Neural cell (in vitro differentiated cells): ENCODE data around the gene CPNE5.

Experiments used
- CTCF ChIP-seq: fragments of 450-650 bp; IDR thresholded peaks from 2 replicates; pipeline ENCODE4 v1.5.1; 2014; ENCODE audit warnings: antibody characterized with exemption, mild to moderate bottlenecking, moderate library complexity; ENCODE audit not compliant: poor library complexity, severe bottlenecking
- EP300 ChIP-seq: fragments of 450-650 bp; conservative IDR thresholded peaks from 2 replicates; pipeline ENCODE4 v1.6.1; 2014; ENCODE audit warnings: antibody characterized with exemption, mild to moderate bottlenecking, moderate library complexity; ENCODE audit not compliant: poor library complexity, severe bottlenecking
- EZH2 ChIP-seq: fragments of 200-600, 300-800 bp; shearing (Covaris generic), sonication (generic); IDR thresholded peaks from 2 replicates; pipeline ENCODE4 v1.6.1; 2014; ENCODE audit warnings: antibody characterized with exemption, low read length, borderline replicate concordance, mild to moderate bottlenecking; ENCODE audit not compliant: insufficient read depth, poor library complexity, severe bottlenecking
- POLR2AphosphoS5 ChIP-seq: IDR thresholded peaks from 2 replicates; pipeline ENCODE4 v1.6.1; 2012
- RAD21 ChIP-seq: fragments of 450-650 bp; conservative IDR thresholded peaks from 2 replicates; pipeline ENCODE4 v1.6.1; 2014; ENCODE audit warnings: antibody characterized with exemption, mild to moderate bottlenecking, moderate library complexity
- SMC3 ChIP-seq: fragments of 450-650 bp; conservative IDR thresholded peaks from 2 replicates; pipeline ENCODE4 v1.6.1; 2014; ENCODE audit warnings: antibody characterized with exemption, mild to moderate bottlenecking, moderate library complexity; ENCODE audit not compliant: poor library complexity
- TAF1 ChIP-seq: IDR thresholded peaks from 2 replicates; pipeline ENCODE4 v1.6.1; 2012; ENCODE audit warnings: low read depth

GRCh38 chr6:36754582-36755434, 84.4 kb downstream of the CPNE5 start:
- TF ChIP-seq CTCF (no peak), RAD21 (no peak), EP300 (no peak), POLR2AphosphoS5 (no peak), EZH2 (no peak), TAF1 (no peak), SMC3 (no peak)
